Neural progenitor cell (in vitro differentiated cells): ENCODE results near the gene SLC25A17.

Source experiments
- CTCF ChIP-seq: fragments of 200-600 bp; sonication (generic); IDR thresholded peaks from 2 replicates; pipeline ENCODE4 v1.5.1; 2017; ENCODE audit warnings: antibody characterized with exemption, mild to moderate bottlenecking
- EZH2 ChIP-seq: fragments of 200-600 bp; sonication (generic); IDR thresholded peaks from 2 replicates; pipeline ENCODE4 v1.6.1; 2017; ENCODE audit warnings: antibody characterized with exemption, mild to moderate bottlenecking, moderate library complexity
- EZH2phosphoT487 ChIP-seq: fragments of 200-600 bp; sonication (generic); IDR thresholded peaks from 2 replicates; pipeline ENCODE4 v1.6.1; 2017; ENCODE audit warnings: antibody characterized with exemption

GRCh38 chr22:40759294-40759840, 59.8 kb downstream of the SLC25A17 start:
- TF ChIP-seq EZH2, result no peak
- no peak for TF ChIP-seq CTCF
- TF ChIP-seq EZH2phosphoT487, result no peak
